GM19395 (cell line): ENCODE measurements around the gene FAIM2.
"Not testable (repeated sequence)": the region's sequence is repeated elsewhere in the genome, so short reads cannot be mapped to it uniquely, and the experiment has no call there.

ENCODE experiments used
- ATAC-seq: cut with Tn5 transposase; IDR thresholded peaks from one replicate; pipeline ENCODE4 v1.9.1; 2021; ENCODE audit warnings: mild to moderate bottlenecking, moderate library complexity; ENCODE audit not compliant: unreplicated experiment

FAIM2 gene

DNA sequence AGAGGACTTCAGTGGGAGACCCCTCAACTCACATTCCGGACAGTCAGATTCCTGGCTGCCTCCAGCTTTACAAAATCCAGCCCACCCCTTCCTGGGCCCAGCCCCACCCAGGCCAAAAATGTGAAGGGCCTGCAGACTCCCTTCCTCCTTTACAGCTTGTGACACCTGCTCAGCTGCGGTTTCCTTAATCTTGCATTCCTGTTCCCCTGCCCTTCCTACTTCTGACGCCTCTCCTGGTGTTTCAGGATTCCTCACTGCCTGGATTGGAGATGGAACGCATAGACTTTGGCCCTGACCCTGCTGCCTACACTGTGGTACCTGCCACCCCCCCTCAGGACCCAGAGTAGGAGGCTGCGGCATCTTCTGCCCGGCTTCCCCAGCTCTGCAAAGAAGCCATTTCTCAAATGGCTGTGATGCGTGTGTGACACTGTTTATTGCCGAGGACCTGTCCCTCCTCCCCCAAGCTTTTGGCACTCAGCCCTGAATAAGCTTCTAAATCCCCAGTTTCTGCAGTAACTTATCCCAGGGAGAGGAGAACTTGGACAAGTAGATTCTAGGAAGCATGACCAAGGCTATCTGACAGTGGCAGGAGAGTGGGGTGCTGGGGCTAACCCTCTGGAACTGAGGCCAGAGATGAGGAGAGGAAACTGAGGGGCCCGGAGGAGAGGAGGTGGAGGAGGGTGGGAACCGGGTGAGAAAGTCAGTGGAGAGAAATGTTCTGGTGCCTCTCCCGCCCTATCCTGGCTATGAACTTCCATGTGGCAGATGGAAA lies 35.9 kb downstream of the FAIM2 start:
- no peak for ATAC-seq

DNA sequence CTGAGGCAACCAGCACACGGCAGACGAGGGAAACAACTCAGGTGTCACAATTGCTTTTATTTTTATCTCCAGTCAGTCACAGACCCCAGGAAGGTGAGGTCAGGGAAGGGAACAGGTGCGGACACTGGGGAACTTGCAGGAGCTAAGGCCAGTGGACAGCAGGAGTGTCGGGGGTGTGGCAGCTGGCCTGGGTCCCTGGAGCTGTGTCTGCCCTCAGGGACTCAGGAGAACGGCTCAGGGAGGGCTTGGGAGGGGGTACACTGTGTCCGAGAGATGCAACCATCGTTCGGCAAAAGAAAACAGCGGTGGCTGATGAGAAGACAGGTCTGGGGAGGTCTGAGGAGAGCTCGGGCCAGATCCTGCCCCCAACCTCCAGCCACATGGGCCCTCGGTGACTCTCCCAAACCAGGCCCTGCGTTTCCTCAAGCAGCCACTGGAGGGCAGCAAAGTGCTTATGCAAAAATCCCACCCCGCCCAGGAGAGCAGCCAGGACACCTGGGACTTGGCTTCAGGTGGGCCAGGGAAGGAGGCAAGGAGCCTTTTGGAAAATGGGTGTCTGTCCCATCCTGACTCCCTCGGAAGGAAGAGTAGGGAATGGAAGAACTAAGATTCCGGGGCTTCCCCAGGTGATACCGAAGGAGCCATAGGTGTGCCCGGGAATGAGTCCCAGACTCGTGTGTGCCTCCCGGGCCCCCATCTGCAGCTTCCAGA lies 36.7 kb downstream of the FAIM2 start:
- ATAC-seq: no peak

DNA sequence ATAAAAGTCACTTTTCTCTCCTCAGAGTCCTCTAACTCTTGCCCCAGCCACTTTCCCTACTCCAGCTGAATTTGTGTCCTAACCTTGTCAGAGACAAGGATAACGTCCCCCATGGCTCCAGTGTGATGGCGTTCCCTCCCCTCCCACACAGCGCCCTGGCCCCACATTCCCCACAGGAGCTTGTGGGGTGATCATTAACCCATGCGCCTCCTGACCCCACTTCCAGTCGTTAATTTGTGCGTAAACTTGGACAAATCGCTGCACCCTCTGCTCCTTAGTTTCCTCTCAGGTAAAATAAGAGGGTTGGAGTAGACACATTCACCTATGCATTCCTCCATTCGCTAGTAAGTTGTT lies 37.9 kb downstream of the FAIM2 start:
- no peak for ATAC-seq

DNA sequence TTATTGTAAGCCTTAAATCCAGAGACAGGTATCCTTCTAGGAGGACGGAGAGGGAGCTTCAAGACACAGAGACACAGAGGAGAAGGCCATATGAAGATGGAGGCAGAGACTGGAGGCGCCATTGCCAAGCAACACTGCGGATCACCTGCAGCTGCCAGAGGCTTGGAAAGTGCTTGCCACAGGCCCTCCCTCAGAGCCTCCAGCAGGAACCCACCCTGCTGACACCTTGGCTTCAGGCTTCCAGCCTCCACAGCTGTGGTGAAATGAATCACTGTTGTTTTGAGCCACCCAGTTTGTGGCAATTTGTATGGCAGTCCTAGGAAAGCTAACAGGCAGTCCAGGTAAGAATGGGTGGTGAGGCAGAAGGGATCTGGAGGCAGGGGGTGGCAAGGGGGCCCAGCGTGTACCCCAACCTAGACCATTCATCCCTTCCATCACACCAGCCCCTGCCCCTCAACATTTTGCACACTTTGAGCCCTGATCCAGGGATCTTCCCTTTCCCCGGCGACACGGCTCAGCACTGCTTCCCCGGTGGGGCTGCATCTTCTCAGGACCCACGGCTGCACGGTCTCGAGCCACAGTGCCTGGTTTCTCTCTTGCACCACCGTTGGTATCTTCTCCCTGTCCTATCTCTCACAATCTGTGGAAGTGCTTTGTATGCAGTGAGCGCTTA lies 38.5 kb downstream of the FAIM2 start:
- ATAC-seq: no peak

DNA sequence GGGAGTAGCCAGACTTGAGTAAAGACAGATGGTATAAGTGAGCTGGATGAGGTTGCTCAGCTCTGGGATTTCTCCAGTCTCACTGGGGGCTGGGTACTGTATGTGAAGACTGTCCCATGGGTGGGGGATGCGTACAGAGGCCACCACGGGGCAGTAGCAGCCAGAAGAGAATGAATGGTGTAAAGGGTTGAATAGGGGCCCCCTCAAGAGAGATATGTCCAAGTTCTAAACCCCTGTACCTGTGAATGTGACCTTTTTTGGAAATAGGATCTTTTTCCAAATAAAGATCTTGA lies 39.0 kb downstream of the FAIM2 start:
- no peak for ATAC-seq

DNA sequence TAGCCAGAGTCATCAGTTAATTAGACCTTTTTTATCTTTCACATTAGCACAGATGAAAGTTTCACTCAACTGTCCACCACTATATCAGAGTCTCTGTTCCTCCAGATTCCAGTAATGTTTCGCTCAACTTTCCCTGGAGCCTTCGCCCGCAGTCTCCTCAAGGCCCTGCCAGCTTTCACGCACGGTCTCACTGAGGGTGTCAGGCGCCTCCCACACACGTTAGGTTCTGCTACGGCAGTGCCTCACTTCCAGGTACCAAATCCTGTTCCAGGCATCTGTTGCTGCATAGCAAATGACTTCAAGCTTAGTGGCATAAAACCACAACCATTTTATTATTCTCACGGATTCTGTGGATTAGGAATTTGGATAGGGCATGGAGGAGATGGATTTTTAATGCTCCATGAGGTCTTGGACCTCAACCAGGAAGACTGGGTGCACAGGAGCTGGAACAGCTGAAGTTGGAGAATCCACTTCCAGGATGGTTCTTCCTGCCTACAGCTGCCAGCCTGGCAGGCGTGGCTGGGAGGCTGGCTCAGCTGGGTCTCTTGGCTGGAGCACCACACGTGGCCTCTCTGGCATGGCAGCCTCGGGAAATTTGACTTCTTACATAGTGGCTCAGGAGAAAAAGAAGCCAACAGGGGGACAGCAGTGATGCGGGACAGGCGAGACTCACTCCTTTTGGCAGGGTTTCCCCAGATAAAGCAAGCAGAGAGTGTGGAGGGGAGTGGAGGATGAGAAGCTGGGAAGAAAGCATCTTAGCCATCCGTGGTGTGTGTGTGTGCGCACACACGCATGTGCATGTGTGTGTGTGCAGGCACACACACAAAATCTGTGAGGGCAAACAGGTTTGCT lies 39.5 kb downstream of the FAIM2 start:
- no peak for ATAC-seq

DNA sequence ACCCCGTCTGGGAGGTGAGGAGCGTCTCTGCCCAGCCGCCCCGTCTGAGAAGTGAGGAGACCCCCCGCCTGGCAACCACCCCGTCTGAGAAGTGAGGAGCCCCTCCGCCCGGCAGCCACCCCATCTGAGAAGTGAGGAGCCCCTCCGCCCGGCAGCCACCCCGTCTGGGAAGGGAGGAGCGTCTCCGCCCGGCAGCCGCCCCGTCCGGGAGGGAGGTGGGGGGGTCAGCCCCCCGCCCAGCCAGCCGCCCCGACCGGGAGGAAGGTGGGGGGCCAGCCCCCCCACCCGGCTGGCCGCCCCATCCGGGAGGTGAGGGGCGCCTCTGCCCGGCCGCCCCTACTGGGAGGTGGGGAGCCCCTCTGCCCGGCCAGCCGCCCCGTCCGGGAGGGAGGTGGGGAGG lies 42.8 kb downstream of the FAIM2 start:
- not testable (repeated sequence) for ATAC-seq

DNA sequence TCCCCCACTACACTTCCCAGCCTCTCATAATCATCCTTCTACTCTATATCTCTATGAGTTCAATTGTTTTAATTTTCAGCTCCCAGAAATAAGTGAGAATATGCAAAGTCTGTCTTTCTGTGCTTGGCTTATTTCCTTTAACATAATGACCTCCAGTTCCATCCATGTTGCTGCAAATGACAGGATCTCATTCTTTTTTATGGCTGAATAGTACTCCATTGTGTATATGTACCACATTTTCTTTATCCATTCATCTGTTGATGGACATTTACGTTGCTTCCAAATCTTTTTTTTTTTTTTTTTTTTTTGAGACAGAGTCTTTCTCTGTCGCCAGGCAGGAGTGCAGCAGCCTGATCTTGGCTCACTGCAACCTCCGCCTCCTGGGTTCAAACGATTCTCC lies 47.8 kb downstream of the FAIM2 start:
- not testable (repeated sequence) for ATAC-seq

DNA sequence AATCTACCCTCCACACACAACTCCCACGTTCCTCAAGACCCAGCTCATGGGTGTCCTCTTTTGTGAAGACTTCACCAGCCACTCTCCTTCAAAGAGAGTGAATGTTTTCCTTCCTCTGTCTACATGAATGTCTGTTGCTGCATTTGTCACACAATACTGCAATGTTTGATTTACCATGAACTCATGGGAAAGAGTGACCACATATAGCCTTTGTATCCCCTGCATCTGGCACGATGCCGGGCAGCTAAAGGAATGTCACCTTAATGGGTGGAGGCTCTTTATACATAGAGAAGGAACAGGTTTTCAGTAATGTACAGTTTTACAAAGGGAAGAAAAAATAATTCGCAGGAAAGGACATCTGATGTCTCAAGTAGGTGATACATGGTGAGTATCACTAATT lies 48.7 kb downstream of the FAIM2 start:
- no peak for ATAC-seq

DNA sequence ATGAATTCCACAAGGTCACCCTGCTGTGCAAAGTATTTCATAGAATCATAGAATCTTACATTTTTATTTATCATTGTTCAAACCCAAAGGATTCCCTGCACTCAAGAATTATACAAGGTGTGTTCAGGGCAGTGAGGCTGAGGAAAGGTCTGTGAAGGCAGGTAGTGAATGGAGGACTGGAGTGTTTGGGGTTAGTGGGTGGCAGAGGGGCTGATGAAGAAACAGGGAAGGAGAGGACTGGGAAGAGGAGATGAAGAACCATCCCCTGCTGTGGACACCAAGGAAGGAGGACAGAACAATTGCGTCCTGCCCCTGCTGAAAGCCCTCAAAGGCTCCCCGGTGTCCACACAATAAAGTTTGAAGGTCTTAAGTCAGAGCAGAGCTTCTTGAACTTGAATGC lies 50.0 kb downstream of the FAIM2 start:
- no peak for ATAC-seq

DNA sequence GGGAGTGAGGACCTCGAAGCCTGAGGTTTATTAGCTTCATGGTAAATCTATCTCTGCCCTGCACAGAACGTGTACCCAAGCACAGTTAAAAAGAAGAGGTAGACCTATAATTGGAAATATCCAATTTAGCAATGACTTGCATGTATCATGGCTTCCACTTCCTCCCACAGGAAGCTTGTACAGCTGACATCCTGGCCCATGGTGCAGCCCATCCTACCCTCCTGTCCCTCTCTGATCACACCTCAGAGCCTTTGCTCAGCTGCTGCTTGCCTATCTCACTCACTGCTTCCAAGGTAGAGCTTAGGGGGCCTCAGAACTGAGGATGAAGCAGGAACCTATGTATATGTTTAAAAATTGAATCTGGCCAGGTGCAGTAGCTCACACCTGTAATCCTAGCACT lies 56.5 kb downstream of the FAIM2 start:
- no peak for ATAC-seq

DNA sequence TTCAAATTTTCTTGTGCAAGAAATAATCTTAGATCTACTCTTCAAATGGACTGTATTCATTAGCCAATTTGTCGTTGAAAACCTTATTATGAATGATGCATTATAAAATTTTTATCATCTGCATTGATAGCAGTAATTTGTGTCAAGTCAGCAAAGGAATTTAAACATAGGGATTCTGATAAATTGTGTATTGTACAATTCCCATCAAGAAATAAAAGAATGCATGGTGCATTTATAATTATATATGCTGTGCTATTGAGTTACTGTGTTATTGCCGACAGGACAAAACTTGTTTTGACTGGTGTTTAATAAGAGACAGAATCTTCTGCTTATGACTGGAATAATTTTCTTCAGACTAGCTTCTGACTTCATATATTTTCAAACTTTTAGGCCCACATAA lies 57.7 kb downstream of the FAIM2 start:
- ATAC-seq: no peak

DNA sequence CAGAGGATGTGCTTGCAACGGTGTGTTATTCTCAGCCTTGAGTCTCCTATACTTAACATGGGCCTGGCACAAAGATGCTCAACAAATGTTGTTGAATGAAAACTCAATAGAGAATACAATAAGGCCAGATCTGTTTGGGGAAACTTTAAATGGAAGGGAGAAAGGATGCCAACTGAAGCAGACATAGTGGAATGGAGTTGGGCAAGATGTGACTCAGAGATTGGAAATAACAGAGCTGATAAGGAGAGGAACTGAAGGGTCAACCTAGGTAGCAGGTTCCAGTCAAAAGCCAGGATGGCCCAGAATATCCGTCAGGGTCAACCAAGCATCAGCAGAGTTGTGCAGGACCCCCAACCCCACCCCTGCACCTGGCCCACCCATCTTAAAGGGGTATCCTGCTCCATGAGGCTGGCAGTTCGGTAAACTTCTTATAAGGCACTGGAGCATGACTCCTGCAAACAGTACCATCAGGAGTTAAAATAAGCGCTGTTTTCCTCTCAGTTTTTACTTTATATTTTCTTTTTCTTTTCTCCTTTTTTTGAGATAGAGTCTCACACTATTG lies 59.7 kb downstream of the FAIM2 start:
- no peak for ATAC-seq

DNA sequence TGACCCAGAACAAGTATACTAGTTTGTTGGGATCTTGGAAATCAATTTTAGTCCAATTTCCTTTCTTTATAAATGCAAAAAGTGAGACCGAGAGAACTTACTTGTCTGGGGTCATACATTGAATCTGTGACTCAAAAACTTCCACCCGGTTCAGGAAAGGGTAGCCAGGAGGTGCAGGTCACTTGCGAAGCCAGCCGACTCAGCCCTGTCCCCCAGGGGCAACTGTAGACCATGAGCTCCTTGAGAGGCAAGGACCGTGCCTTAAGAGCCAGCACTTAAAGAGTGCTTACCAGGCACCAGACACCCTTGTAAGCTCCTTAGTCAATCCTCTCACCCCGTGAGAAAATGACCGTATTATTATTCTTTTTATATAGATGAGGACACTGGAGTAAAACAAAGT lies 60.3 kb downstream of the FAIM2 start:
- ATAC-seq: no peak

DNA sequence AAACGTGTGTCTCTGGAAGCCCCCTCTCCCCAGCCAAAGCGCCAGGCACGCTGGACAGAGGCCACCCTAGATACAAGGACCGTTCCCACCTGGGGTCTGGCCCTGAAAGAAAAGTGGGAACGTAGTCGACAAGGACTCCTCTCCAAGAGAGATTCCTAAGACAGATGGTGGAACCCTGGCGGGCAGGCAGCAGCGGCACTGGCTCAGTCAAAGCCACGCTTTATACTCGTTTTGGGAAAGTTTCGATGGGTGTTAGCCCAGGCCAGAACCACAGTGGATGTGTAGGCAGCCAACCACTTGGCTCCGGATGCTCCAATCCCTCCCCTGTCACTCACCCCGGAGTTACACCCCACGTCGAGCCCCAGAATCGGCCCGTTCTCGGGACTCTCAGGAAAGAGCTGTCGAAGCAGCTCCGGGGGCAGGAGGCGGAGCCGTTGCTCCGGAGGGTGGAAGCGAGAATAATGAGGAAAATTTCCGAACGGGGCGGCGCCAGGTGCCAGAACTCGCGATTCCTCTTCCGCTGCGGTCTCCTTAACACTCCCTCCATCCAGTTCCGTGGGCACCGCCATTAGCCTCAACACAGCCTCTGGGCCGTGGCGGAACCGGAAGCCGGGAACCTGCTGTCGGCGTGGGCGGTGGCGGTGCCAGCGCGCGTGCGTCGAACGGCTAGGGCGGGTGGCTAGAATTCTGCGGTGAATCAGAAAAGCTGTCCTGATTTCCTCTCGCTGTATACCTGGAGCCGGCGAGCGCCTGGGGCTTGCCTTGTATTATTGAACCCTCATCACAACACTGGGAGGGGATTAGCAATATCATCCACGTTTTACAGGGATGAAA lies 61.0 kb downstream of the FAIM2 start, which contains the start of gene BCDIN3D:
Gene BCDIN3D (minus strand): TSS at position 588 of the 834 bp plus-strand sequence. CDS start 19 bp downstream, at position 569.
- peak; percentile 84 for ATAC-seq

DNA sequence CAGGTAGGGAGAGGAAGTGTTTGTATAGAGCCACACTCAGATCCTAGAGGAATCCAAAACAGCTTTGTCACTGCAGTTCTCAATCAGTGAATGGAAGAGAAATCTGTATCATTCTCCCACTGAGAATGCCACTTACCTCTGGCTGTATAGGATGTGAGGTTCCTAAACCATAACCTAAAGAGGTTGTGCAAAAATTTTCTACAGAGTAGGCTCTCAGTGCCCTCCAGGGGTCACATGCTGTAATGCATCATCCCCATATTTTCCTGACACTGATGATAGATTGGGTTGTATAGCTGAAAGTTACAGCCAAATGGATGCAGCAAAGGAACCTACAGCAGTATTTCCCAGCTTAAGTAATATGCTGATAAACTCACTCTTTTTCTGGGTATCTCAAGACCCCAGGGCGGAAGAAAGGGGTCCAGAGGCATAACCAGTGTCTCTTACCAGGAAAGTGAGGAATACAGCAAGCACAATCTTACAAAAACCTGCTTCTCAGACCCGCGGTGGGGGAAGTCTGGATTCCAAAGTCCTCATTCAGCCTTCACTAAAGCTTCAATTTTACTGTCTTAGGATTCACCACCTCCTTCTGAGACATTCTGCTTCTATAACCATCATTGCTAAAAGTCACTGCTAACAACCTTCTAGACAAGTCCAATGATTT lies 64.6 kb downstream of the FAIM2 start:
- ATAC-seq: no peak

DNA sequence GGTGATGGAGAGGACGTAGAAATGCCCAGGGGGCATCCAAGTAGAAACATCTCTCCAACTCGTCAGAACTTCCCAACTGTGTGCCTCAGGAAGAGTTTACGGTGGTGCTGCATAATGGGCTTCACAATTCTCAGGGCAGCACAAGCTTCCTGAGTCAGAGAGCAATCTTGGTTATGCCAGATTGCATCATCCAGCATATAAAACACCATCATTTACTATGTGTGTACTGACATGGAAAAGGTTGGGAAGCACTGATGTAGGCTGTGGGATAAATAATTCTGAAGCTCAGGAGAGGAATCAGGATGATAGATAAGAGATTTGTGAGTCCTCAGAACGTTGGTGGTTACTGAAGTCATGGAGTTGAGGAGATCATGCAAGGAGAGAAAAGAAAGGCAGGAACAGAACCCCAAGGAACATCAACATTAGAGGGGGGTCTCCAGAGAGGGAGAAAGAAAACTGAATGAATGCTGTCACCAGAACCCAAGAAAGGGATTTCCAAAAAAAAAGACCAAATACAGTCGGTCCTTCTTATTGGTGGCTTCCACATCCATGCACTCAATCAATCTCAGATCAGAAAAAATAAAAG lies 70.8 kb downstream of the FAIM2 start:
- no peak for ATAC-seq

DNA sequence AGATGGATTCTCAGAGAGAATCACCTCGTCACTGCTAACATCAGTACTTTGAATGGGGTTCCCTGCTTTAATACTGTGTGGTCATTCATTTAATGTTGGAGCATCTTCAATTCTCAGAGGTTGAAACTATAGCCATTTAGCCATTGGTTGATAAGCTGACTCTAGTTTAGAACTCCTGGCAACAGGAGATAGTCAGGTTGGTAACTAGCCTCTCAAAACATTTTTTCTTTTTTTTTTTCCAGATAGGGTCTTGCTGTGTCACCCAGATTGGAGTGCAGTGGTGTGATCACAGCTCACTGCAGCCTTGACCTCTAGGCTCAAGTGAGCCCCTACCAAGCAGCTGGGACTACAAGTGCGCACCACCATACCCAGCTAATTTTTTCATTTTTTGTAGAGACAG lies 72.0 kb downstream of the FAIM2 start:
- ATAC-seq: no peak
